Glutamatergic neuron (in vitro differentiated cells): ENCODE results near the gene JUND. TPM values are rescaled to one million over a fixed set of nuclear protein-coding genes. Genes with fewer than 3 reads are reported as not detected.

ENCODE experiments used
- DNase-seq: peaks from one replicate; pipeline ENCODE4 v3.0.0; 2022
- H3K27ac Mint-ChIP-seq: one replicate; pipeline ENCODE4 v1.8.0; 2020; ENCODE audit warnings: mild to moderate bottlenecking, mixed read lengths, inconsistent platforms; ENCODE audit not compliant: unreplicated experiment
- H3K27me3 Mint-ChIP-seq: one replicate; pipeline ENCODE4 v1.8.0; 2020; ENCODE audit warnings: mild to moderate bottlenecking, moderate library complexity, mixed read lengths, inconsistent platforms; ENCODE audit not compliant: unreplicated experiment
- H3K36me3 Mint-ChIP-seq: one replicate; pipeline ENCODE4 v1.8.0; 2020; ENCODE audit warnings: mild to moderate bottlenecking, mixed read lengths, inconsistent platforms; ENCODE audit not compliant: unreplicated experiment
- H3K4me1 Mint-ChIP-seq: one replicate; pipeline ENCODE4 v1.8.0; 2020; ENCODE audit warnings: mild to moderate bottlenecking, low read depth, mixed read lengths, inconsistent platforms; ENCODE audit not compliant: unreplicated experiment
- H3K4me3 Mint-ChIP-seq: one replicate; pipeline ENCODE4 v1.8.0; 2020; ENCODE audit warnings: mild to moderate bottlenecking, mixed read lengths, inconsistent platforms; ENCODE audit not compliant: unreplicated experiment
- H3K9me3 Mint-ChIP-seq: one replicate; pipeline ENCODE4 v1.8.0; 2020; ENCODE audit warnings: mild to moderate bottlenecking, moderate library complexity, mixed read lengths, inconsistent platforms; ENCODE audit not compliant: unreplicated experiment
- CTCF ChIP-seq: fragments of 200-600 bp; sonication (generic); IDR thresholded peaks from one replicate; pipeline ENCODE4 v1.5.0; 2021; ENCODE audit not compliant: partially characterized antibody, unreplicated experiment
- total RNA-seq: library from RNA; stranded (reverse); fragmentation: NEBNext Ultra II Directional; extraction: Animal tissue kit (Norgen Biotek cat#: 25700); gene quantifications from one replicate; pipeline ENCODE4 v1.2.1, GENCODE V29; 2021; ENCODE audit not compliant: unreplicated experiment

The JUND gene
- total RNA-seq, 1 donor from 2014 or later, result 341 TPM

DNA sequence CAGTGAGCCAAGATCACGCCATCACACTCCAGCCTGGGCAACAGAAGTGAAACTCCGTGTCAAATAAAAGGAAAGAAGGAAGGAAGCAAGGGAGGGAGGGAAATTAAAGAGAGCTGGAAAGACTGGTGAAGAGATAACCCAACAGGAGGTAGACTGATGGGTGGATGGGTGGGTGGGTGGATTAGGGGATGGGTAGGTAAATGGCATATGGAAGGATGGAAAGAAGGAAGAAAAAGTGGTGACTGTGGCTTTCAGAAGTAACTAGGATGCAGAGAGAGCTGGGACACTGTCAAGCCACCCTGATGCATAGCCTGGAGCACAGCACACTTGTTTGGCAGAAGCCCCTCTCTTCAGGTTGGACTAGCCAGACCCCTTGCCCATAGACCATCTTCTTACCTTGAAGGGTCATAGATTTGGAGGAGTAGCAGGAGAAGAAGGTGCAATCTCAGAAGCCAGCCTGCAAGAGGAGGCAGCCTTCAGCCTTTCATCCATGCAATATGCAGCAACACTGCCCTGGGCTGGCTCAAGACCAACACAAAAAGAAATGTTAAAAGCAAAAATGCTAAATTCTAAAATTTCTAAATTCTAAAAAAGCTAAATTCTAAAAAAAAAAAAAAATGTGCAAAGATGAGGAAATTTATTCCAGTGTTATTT lies 12.2 kb downstream of the JUND start:
- peaks cover 9% of the 10 kb centered on the region for H3K27me3 Mint-ChIP-seq
- peaks cover 6% of the 10 kb centered on the region for H3K36me3 Mint-ChIP-seq
- H3K4me3 Mint-ChIP-seq, result no peak overlapping the region
- no peak for DNase-seq
- peaks cover 2% of the 10 kb centered on the region for H3K9me3 Mint-ChIP-seq
- no peak for TF ChIP-seq CTCF
- no peaks in the 10 kb centered on the region for H3K4me1 Mint-ChIP-seq
- no peak overlapping the region for H3K27ac Mint-ChIP-seq

- Mint-ChIP-seq H3K4me1 (no peaks in the 10 kb centered on the region), H3K9me3 (peaks cover 4% of the 10 kb centered on the region)
- no peak for DNase-seq
These were observed 14.4 kb downstream of the JUND start for GRCh38 chr19:18266771-18267686.

GRCh38 chr19:18265582-18265981 lies 15.8 kb downstream of the JUND start:
- DNase-seq, result no peak

More at GRCh38 chr19:18266771-18267686, 14.4 kb downstream of the JUND start:
- H3K36me3 Mint-ChIP-seq, result peaks cover 6% of the 10 kb centered on the region
- TF ChIP-seq CTCF, result no peak
- peaks cover 10% of the 10 kb centered on the region for H3K27me3 Mint-ChIP-seq
- H3K4me3 Mint-ChIP-seq, result no peak overlapping the region
- H3K27ac Mint-ChIP-seq, result no peak overlapping the region

DNA sequence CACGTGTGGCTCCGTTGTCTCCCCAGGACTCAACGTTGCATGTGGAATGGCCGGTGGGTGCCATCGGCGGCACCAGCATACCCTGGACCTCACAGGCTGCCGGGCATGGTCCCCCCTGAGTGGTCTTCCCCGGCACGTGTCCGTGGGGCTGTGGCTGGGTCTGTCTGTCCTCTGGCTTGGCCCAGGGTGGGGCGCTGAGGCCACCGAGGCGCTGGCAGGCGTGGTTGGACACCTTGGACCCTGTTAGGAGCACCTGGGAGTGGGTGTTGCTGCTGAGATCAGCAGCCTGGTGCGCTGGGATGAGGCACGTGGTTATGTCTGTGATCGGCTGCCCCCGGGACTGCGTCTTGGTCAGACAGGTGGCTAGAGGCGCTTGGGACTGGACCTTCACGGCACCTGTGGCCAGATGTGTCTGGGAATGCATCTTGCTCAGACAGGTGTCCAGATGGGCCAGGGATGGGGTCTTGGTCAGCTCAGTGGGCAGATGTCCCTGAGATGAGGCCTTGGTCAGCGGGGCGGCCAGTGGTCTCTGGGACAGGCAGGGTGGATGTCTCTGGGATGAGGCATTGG lies 16.4 kb downstream of the JUND start:
- TF ChIP-seq CTCF, result no peak
- Mint-ChIP-seq H3K27me3 (peaks cover 16% of the 10 kb centered on the region), H3K4me1 (no peaks in the 10 kb centered on the region), H3K27ac (no peak overlapping the region), H3K36me3 (peaks cover 6% of the 10 kb centered on the region), H3K4me3 (no peak overlapping the region), H3K9me3 (peaks cover 6% of the 10 kb centered on the region)
- DNase-seq, result no peak

More at GRCh38 chr19:18265582-18265981, 15.8 kb downstream of the JUND start:
- Mint-ChIP-seq H3K4me3 (no peak overlapping the region), H3K9me3 (peaks cover 4% of the 10 kb centered on the region), H3K27me3 (peaks cover 14% of the 10 kb centered on the region), H3K4me1 (no peaks in the 10 kb centered on the region), H3K36me3 (peaks cover 6% of the 10 kb centered on the region), H3K27ac (no peak overlapping the region)
- TF ChIP-seq CTCF, result no peak
